GM15510 (cell line): Measurements from ENCODE around the gene PEAK1.

ENCODE experiments used
- POLR2A ChIP-seq: IDR thresholded peaks from 3 replicates; pipeline ENCODE4 v1.6.1; 2011; ENCODE audit warnings: borderline replicate concordance; ENCODE audit not compliant: insufficient read length; ENCODE audit errors: extremely low read depth

PEAK1 gene

GRCh38 chr15:77312523-77312922, 107.4 kb downstream of the PEAK1 start:
- no peak for TF ChIP-seq POLR2A

- no peak for TF ChIP-seq POLR2A
These were observed 108.1 kb downstream of the PEAK1 start for GRCh38 chr15:77311618-77312398.

- TF ChIP-seq POLR2A = no peak
These were observed 108.9 kb downstream of the PEAK1 start for GRCh38 chr15:77311020-77311419.

DNA sequence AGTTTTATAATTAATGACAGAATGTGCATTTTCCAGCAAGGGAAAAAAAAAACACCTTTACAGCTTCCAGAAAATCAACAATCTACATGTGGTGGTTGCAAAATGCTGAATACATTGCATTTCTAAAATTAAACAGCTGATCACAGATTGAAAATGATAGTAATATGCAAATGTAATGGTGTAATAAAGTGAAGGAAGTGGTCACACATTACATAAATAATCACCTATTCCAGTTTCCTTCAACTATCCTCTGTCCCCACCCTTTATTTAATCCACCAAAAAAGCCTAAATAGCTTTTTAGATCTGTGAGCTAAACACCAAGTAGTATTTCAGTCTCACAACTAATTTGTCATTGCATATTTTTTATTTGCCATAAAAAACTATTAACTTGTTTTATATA, 110.5 kb downstream of the PEAK1 start:
- TF ChIP-seq POLR2A = no peak

DNA sequence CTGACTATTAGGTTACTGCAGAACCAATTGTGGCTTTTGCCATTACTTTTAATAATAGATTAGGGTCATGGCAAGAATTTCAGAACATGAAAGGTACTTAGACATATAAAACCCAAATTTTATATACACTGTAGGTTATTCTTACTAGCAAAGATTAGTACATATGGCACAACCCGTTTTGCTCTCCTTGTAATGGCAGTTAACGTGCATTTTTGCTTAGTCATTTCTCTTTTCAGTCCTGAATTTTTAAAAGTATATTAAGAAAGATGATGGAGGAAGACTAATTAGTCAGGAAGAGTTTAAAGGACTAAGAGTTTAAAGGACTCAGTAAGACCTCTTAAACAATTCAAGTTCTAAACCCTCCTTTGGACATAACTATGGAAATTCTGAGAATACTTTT, 114.0 kb downstream of the PEAK1 start:
- TF ChIP-seq POLR2A = no peak

- TF ChIP-seq POLR2A = no peak
These were observed 123.0 kb downstream of the PEAK1 start for GRCh38 chr15:77296773-77297337.

- TF ChIP-seq POLR2A = no peak
These were observed 124.5 kb downstream of the PEAK1 start for GRCh38 chr15:77295446-77295845.

DNA sequence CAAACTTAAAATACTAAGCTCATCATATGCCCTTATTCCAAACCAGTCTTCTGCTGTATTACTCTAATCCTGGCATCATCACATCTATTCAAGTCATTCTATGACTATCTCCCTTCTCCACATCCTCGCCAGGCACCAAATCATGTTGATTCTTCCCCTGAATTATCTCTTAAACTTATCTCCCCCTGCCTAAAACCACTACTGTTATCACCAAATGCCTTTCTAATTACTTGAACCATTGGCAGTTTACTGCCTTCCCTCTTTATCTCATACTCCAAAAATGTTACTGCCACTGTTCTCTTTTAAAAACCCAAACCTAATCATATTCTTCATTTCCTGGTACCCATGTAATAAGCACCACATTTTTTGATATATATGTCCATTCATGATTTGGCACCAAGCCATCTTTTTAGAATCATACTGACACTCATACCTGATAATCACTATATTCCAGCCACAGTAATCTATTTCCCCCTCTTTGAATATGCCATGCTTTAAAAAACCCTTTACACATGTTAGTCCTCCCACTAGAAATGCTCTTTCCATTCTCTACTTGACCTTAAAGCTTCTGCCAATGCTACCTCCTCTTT, 126.8 kb downstream of the PEAK1 start:
- TF ChIP-seq POLR2A = no peak

DNA sequence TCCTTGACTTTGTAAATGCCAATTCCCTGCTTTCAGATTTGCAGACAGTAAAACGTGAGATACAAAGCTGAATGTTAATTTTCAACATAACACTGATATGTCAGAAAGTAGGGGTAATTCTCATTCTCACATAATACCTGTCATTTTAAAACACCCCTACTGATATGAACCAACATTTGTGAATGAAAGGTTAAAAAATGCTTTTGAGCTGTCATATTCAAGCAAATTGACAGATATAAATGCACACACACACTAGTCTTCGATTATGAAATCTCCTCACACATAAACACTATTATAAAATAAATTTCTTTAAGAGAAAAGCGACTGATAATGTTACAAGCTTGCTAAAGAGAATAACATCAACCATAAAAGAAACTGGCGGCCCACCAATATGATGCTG, 128.8 kb downstream of the PEAK1 start:
- TF ChIP-seq POLR2A = no peak

DNA sequence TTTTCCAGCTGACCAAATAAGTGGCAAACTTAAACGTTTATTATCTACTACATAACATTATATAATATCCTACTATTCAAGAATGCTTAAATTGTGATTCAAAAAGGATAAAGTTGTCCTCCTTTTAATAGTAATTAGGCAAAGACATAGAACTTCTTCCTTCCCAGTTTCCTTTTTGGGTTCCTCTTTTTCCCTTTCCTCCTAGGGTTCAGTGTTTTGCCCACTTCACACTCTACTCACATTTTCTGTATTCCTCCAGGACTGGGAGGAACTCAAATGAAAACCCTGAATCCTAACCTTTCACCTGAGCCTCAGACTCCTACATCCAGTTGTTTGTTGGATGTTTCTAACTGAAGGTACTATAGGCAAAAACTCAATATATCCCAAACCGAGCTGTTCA, 132.5 kb downstream of the PEAK1 start:
- TF ChIP-seq POLR2A = no peak

- no peak for TF ChIP-seq POLR2A
These were observed 134.6 kb downstream of the PEAK1 start for GRCh38 chr15:77285057-77285997.

DNA sequence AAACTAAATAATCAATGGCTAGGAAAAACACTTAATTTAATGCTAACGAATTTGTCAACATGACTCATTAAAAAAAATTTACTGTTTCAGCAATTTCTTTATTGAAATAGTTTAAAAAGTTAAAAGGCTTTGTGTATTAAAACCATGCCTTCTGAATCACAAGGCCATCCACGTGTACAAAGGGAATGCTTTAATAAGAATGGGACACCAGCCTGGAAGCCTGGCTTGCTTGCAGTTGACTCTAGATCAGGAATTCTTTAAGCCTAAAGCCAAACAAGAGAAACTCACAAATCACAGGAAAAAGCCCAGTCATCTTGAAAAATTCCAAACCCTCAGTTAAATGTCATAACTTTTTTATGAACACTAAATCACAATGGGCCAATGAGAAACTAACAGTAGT, 137.6 kb downstream of the PEAK1 start:
- TF ChIP-seq POLR2A = no peak

- no peak for TF ChIP-seq POLR2A
These were observed 143.0 kb downstream of the PEAK1 start for GRCh38 chr15:77276943-77277342.

DNA sequence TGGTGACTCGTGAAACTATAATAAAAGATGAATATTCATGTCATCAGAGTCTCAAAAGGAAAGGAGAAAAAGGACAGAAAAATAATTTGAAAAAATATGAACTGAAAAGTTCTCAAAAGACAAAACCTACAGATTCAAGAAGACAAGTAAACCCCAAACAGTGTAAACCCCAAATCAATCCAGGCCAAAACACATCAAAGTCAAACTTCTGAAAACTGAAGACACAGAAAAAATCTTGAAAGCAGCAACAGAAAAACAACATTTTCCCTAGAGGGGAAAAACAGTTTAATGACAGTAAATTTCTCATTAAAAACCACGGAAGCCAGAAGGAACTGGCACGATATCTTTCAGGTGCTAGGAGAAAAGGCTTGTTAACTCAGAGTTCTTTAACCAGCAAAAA, 143.8 kb downstream of the PEAK1 start:
- no peak for TF ChIP-seq POLR2A
